GM12873 (cell line): ENCODE measurements around the gene KLF9.

Source experiments
- TF ChIP-seq, protein P1 (sequence below): IDR thresholded peaks from 2 replicates; pipeline ENCODE4 v1.5.1; 2012; ENCODE audit warnings: low read depth, mild to moderate bottlenecking, moderate library complexity, low read length, control low read depth; ENCODE audit not compliant: insufficient read depth; ENCODE audit errors: missing control alignments

The KLF9 gene

DNA sequence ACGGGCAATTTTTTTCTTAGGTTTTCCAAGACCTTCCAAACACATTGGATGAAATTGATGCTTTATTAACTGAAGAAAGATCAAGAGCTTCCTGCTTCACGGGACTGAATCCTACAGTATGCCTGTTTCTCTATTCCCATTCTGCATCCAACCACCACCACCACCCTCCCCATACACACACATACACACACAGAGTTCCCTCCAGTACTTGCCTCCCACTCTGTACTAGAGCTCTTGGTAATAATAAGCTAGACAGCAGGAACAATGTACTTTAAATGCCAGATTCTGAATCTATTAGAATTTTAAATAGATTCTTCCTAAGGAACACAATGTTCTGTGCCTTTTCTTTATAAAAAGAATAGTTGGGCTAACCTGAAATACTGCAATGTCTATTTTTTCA lies 67.4 kb downstream of the KLF9 start:
- TF ChIP-seq, protein P1, sequence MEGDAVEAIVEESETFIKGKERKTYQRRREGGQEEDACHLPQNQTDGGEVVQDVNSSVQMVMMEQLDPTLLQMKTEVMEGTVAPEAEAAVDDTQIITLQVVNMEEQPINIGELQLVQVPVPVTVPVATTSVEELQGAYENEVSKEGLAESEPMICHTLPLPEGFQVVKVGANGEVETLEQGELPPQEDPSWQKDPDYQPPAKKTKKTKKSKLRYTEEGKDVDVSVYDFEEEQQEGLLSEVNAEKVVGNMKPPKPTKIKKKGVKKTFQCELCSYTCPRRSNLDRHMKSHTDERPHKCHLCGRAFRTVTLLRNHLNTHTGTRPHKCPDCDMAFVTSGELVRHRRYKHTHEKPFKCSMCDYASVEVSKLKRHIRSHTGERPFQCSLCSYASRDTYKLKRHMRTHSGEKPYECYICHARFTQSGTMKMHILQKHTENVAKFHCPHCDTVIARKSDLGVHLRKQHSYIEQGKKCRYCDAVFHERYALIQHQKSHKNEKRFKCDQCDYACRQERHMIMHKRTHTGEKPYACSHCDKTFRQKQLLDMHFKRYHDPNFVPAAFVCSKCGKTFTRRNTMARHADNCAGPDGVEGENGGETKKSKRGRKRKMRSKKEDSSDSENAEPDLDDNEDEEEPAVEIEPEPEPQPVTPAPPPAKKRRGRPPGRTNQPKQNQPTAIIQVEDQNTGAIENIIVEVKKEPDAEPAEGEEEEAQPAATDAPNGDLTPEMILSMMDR, result no peak

DNA sequence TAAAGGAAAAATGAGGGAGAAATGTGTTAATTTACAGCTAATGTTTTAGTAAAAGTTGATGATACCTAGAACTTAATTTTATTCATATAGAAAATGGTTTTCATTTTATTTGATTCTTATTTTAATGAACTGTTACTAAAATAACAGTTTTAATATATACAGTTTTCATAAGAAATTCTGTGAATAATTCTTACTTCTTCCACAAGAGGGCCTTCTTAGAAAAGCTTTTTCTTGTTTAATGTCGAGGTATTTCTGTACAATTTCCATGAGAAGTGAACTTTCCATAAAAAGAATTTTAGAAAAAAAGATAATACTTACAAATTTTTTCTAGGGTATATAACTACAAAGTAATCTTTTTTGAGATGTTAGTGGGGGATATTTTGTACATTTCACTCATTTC lies 73.9 kb downstream of the KLF9 start:
- TF ChIP-seq, protein P1, result no peak
